C4-2B (cell line): ENCODE results near the gene AP2A2.

Source experiments
- H3K27ac ChIP-seq: fragments of 450-650 bp; 2 replicates; pipeline ENCODE4 v1.5.1; 2017
- CTCF ChIP-seq: fragments of 450-650 bp; conservative IDR thresholded peaks from 2 replicates; pipeline ENCODE4 v1.5.1; 2017; ENCODE audit warnings: mild to moderate bottlenecking
- ZFX ChIP-seq: fragments of 450-650 bp; IDR thresholded peaks from 2 replicates; pipeline ENCODE4 v1.6.1; 2017

The AP2A2 gene

DNA sequence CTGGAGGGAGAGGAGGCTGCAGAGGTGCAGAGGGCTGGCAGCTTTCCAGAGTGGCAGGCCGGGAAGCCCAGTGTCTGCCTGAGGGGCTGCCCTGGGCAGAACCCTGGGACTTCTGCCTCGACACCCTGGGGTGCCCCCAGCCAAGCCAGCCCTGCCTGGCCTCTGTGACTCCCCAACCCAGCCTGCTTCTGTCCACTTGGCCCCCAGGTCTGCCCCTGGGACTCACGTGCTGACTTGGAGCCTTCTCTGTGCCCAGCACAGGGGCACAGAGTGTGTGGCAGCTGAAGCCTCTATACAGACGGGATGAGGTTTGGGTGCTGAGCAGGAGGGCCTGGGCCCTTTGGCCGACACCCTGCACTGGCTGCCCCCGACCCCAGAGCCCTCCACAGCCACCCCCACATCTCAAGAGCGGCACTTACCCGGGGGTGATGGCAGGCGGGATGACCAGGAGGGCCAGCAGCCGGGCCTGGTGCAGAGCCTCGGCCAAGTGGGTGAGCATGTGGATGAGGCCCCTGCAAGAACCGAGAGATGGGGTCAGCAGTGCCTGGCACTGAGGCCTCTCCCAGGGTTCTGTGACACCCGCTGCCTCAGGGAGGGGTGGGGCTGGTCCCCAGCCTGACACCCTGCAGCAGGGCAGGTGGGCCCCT lies 32.5 kb upstream of the AP2A2 start:
- no peak for TF ChIP-seq ZFX
- no peak for TF ChIP-seq CTCF
- no peak overlapping the region for H3K27ac ChIP-seq

GRCh38 chr11:894575-895201 lies 31.0 kb upstream of the AP2A2 start:
- no peak overlapping the region for H3K27ac ChIP-seq
- no peak for TF ChIP-seq ZFX
- no peak for TF ChIP-seq CTCF

DNA sequence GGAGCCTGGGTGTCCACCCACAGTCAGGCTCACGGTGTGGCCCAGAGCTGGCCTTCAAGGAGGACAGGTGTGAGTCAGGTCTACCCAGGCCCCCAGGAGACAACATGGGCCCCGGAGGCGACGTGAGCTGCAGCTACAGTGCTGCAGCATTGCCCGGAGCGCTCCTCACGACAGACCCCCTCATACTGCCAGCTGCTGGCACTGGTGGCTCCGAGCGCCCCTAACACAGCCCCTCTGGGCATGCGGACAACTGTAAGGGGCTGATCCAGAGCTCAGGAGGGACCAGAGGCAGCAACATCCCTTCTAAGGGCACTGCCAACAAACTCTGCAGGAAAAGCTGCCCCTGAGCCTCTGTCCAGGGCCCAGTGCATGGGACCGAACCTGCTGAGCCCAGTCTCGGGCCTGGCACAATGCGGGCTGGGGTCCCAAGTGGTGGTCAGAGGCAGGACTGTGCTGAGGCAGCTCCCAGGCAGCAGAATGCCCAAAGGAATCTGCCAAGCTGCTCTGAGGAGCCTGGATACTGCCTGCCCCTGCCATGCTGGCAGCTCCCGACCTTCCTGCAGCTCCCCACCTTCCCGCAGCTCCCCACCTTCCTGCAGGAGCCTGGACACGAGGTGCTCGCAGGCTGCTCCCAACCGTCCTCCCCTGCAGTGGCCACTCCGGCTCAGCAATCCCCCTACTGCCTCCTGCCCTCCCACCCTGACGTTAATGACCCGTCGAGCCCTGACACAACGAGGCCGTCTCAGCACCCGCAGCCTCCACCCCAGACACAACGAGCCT lies 30.1 kb upstream of the AP2A2 start:
- H3K27ac ChIP-seq: no peak overlapping the region
- TF ChIP-seq ZFX (no peak), CTCF (no peak)

GRCh38 chr11:897253-898142 lies 28.2 kb upstream of the AP2A2 start:
- no peak overlapping the region for H3K27ac ChIP-seq

DNA sequence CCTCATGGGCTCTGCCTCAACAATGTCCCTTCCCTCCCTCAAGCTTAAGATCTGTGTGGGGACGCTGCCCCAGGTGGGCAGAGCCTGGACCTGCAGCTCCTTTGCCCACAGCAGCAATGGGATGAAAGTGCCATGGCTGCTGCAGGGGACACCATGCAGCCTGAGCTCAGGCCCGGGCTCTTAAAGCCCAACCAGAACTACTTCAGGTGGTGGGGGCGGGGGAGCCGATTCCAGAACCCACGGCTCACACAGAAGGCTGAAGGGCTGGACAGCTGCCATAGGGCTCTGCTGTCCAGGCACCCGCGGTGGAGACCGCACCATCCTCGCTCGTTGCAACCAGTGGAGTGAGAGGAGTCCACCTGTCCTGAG lies 27.5 kb upstream of the AP2A2 start:
- TF ChIP-seq CTCF: no peak; the same call in 1 of the 2 replicates
- no peak overlapping the region for H3K27ac ChIP-seq

More at GRCh38 chr11:897253-898142, 28.2 kb upstream of the AP2A2 start:
- TF ChIP-seq ZFX (no peak), CTCF (no peak)

DNA sequence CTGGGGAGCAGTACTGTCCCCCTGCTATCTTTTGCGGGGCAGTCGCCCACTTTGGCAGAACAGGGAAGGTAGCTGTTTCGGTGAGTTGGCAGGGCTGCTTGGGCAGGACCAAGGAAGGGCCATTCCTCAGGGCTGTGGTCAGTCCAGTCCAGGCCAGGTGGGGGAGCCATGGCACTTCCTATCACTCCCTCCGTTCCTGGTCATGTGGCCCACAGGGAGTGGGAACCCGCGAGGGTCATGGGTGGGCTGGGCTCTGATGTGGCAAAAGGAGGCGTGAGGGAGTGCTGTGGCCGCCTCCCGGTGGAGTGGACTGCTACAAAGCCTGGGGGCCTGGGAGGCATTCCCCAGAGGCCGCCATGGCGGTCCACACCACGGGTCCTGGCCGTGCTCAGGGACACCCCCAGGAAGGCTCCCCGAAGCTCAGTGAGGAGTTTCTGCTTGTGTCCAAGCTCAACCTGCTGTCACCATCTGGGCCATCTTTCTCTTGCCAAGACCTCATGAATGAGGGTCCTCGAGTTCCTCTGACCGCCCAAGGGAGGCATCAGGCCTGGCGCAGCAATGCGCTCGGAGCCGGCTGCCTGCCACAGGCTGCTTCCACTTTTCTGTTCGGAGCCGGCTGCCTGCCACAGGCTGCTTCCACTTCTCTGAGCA lies 27.0 kb upstream of the AP2A2 start:
- TF ChIP-seq ZFX (no peak), CTCF (no peak)
- no peak overlapping the region for H3K27ac ChIP-seq
